Embryonic facial prominence (tissue), 1 donor: ENCODE results near the gene ESPL1.

Source experiments
- DNase-seq: peaks from one replicate; pipeline ENCODE4 v3.0.0-alpha.2; 2016; ENCODE audit errors: extremely low spot score

ESPL1 gene

GRCh38 chr12:53267999-53268629, at the start of gene ESPL1:
Gene ESPL1, plus strand, starts transcription at chr12:53268299. Its CDS starts 468 bp downstream, at chr12:53268767.
- DNase-seq = peak; percentile 69

- no peak for DNase-seq
Observed at GRCh38 chr12:53218551-53219291, 49.4 kb upstream of the ESPL1 start.

DNA sequence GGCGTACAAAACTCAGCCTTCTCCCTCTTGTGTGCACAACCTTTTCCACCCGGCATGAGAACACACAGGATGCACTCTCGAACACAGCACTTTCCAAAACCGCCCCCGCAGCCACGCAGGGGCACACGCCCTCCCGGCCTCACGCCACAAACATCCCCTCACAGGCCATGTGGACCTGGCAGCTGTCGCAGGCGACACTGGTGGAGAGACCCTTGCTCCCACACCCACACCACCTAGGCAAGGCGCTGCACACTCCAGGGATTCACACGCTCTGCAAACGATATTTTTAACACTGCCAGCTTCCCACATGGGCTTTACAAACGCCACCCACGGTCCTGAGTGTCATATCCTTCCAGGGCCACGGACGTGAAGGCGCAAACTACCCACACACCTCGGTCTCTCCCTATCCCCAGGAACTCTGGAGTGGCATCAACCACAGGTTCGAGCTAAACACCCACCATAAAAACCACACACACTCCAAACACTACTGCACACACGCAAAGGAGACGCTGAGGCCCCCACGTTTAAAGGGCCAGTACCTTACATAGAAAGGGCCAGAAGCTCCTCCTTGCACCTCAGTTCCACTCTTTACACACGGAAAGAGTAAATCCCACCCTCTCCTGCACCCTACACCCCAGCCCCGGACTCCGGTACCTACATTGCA, 48.7 kb upstream of the ESPL1 start:
- DNase-seq = no peak

DNA sequence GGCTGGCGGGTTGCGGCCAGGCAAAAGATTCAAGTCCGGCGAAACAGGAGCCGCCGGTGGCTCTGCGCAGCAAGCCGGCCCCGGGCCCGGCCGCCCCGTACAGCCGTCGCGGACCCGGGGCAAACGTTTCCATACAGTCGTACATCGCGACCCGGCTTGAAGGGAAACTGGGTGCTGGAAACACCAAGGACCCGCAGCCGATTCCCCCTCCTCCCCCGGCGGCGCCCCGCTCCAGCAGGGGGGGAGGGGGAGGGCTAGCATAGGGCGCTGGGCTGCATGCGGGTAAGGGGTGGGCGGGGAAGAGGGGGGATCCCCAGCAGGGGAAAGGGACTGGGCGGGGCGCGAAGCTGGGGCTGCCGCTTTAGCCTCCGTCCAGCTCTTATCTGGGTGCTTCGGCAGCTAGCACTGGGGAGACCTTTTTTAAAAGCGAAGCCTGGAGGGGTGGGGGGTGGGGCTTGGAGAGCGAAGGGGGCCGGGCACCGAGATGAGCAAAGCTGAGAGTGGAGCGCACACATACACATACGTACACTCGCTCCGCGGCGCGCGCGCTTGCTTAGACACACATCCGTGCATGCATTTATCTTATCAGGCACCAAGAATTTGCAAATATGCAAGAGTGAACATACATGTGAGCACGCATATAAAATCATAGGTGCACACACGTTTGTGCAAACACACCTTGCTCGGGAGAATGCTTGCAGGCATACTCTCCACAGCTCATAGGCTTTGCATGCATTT, 48.0 kb upstream of the ESPL1 start:
- DNase-seq = peak; percentile 67

- DNase-seq = peak; percentile 88
Observed at GRCh38 chr12:53220694-53221202, 47.4 kb upstream of the ESPL1 start.

DNA sequence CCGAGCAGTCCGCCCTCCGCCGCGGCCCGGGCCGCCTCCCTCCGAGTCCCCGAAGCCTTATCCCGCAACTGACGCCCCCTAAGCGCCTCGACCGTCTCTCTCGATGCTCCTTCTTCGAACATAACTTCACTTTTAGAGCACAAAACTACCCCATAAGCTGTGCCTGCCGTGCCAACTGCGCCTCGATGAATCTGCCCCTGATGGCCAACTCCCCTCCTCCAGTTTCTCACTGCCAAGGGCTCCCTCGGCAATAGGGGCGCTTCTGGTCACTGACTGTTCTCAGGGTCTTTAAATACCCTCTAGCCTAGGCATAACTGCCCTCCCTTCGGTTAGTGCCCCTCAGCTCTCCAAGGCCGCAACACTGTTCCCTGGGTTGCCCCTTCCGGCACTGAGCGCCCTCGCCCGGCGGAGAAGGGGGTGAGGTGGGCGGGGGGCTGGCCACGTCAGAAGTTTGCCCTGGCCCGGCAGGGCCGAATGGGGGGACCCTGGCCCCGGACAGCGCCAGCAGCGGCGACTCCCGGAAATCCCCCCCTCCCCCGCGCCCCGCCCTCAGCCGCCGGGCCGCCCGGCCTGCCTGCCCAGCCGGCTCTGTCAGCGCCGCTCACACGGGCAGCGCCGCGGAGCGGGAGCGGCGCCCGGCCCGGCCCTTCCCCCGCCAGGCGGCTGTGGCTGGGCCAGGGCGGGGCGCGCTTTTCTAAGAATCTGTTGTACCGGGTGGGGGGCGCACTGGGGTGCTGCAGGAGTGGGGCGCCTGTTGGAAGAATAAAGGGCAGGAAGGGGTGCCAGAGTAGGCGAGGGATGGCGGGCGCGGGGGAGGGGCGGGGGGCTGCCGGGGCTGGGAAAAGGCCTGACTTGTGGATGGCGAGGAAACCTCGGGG, 46.7 kb upstream of the ESPL1 start:
- DNase-seq = no peak

DNA sequence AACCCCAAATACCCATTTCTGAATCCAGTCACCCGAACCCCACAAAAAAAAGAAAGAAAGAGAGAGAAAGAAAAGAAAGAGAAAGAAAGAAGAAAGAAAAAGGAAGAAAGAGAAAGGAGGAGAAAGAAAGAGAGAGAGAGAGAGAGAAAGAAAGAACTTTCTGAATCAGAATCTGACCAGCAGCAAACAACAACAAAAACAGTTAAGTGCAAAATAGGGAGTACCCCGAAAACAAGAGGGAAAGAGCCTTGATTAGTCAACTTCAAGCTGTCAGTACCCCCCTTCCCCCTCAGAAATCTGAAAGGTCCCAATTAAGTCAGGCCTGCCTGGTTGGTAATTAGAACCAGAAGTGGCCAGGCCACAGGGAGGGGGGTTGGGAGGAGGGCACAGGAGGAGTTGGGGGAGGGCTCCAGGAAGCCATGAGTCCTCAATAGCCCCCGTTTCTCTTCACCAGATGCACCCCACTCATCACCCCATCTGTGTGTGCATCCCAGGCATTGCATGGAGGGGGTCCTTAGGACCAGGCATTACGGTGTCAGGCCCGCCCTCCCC, 45.9 kb upstream of the ESPL1 start:
- DNase-seq = no peak

- peak; percentile 58 for DNase-seq
Observed at GRCh38 chr12:53222806-53223261, 45.3 kb upstream of the ESPL1 start.

GRCh38 chr12:53223389-53224060, 44.6 kb upstream of the ESPL1 start:
- DNase-seq = peak; percentile 75

- no peak for DNase-seq
Observed at GRCh38 chr12:53224061-53224896, 43.8 kb upstream of the ESPL1 start.

DNA sequence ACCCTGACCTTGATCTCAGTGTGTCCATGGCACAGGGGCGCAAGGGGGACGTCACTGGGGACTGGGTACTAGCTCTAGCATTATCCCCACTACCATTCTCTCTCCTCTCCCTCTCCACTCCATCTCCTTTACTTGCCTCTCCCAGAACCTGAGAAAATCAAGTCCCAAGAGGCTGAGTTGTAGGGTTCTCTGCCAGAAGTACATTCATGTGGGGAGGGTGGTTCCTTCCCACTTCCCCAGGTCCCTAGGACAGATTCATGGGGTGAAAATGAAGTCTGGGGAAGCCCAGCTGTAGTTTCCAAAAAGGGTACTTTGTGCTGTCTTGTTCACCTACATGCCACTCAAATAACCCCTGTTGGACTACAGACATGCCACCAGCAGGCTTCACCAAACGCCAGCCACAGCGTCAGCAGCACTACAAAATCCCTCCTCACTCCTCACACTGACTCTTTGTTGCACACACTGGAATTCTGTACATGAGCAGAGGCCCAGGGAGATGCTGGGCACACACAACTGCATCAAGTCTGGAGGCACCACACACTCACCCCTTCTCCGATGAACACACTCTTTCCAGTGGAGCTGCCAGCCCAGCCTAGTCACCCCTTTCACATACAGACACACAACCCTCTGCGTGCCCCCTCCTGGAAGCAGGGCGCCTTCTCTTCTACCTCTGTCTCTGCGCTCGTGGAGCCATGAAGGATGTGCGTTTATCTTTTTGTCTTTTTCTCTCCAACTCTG, 43.0 kb upstream of the ESPL1 start:
- peak; percentile 47 for DNase-seq

DNA sequence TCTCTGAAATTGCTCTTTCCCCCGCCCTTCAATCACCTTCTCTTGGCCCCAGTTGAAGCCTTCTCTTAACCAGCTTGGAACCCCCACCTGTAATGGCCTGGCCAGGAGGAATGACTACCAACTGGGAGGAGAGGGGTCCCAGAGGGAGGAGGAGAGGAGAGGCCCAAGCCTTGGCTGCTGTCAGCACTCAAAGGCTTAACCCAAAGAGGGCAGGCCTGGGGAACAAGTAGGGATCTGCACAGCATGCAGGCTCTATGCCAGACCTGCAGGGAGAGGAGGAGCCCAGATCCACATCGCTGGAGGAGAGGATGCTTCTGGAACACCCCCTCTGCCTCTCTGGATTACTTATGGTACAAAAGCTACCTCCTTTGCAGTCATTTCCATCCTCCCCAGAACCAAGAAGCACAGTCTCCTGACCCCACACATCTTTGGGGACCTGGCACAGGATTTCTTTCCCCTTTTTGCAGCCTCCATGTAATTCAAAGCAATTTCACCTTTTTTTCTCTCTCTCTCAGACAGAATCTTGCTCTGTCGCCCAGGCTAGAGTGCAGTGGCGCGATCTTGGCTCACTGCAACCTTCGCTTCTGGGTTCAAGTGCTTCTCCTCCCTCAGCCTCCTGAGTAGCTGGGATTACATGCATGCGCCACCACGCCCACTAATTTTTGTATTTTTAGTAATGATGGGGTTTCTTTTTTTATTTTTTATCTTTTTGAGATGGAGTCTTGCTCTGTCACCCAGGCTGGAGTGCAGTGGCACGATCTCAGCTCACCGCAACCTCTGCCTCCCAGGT, 42.3 kb upstream of the ESPL1 start:
- DNase-seq = no peak

GRCh38 chr12:53226815-53227214, 41.3 kb upstream of the ESPL1 start:
- no peak for DNase-seq

- DNase-seq = no peak
Observed at GRCh38 chr12:53227341-53227740, 40.8 kb upstream of the ESPL1 start.

- no peak for DNase-seq
Observed at GRCh38 chr12:53227836-53228235, 40.3 kb upstream of the ESPL1 start.

- DNase-seq = no peak
Observed at GRCh38 chr12:53229454-53229853, 38.6 kb upstream of the ESPL1 start.

- DNase-seq = no peak
Observed at GRCh38 chr12:53230108-53230845, 37.8 kb upstream of the ESPL1 start.
